Thyroid gland (tissue), 4 donors: ENCODE results near the gene PLCB4. TPM values are rescaled to one million over a fixed set of nuclear protein-coding genes. Genes with fewer than 3 reads are reported as not detected.

ENCODE experiments used
- DNase-seq, 2 donors: peaks; one replicate each; pipeline ENCODE4 v3.0.0-alpha.2; 2019
- H3K27ac ChIP-seq, 3 donors: fragments of 200-600 bp; sonication (generic); 1 replicate in 2 of 3; 2 replicates in 1 of 3; pipeline ENCODE4 v1.5.1; 2016 to 2019; ENCODE audit warnings: mild to moderate bottlenecking in 1 of 3, moderate library complexity in 1 of 3
- H3K27me3 ChIP-seq: fragments of 200-600 bp; sonication (generic); one replicate; pipeline ENCODE4 v1.5.1; 2019
- H3K36me3 ChIP-seq, 2 donors: fragments of 200-600 bp; sonication (generic); one replicate each; pipeline ENCODE4 v1.5.1; 2016 to 2019
- H3K4me1 ChIP-seq, 2 donors: fragments of 200-600 bp; sonication (generic); one replicate each; pipeline ENCODE4 v1.5.1; 2017 to 2019
- H3K4me3 ChIP-seq, 3 donors: fragments of 200-600 bp; sonication (generic); replicated peaks in 1 of 3; 1 replicate in 2 of 3; 2 replicates in 1 of 3; pipeline ENCODE4 v1.5.1; 2016; ENCODE audit warnings: mild to moderate bottlenecking in 1 of 3
- H3K9me3 ChIP-seq: fragments of 200-600 bp; sonication (generic); one replicate; pipeline ENCODE4 v1.5.1; 2017
- CTCF ChIP-seq, 6 experiments: fragments of 200-600 bp in 3 of 6; fragments of 450-650 bp in 3 of 6; sonication (generic) in 3 of 6; IDR thresholded peaks; one replicate each; pipeline ENCODE4 v1.5.1; 2016 to 2019; ENCODE audit warnings: antibody characterized with exemption in 6 of 6, mild to moderate bottlenecking in 2 of 6, inconsistent platforms in 1 of 6, moderate library complexity in 1 of 6
- POLR2A ChIP-seq, 2 donors: fragments of 450-650 bp; IDR thresholded peaks; one replicate each; pipeline ENCODE4 v1.6.1; 2017; ENCODE audit warnings: antibody characterized with exemption in 2 of 2, mild to moderate bottlenecking in 2 of 2, moderate library complexity in 1 of 2
- WGBS, 2 donors: methylation state at CpG; one replicate each; pipeline ENCODE4 v1.1.5; 2017; 5-methylcytosine and 5-hydroxymethylcytosine counted together
- intact Hi-C: fragments of 100-400 bp; cut with DNase I; formaldehyde crosslinking; loops from one replicate; pipeline ENCODE4 v1.15.1; 2023
- total RNA-seq, 4 donors: library from RNA; depleted of rRNA; stranded (reverse); fragments of >200 nt; gene quantifications; one replicate each; pipeline ENCODE4 v1.2.3, GENCODE V29; 2016

PLCB4 gene
- total RNA-seq, 4 donors from 2014 or later, result 50.9 to 77.9 (median 67.9) TPM

- Histone ChIP-seq H3K4me1 (peaks cover 0 to 5% of the 10 kb centered on the region in 2 donors), H3K27me3 (no peaks in the 10 kb centered on the region), H3K36me3 (no peaks in the 10 kb centered on the region), H3K27ac (no peak overlapping the region), H3K9me3 (no peaks in the 10 kb centered on the region), H3K4me3 (no peak overlapping the region)
- no peak for DNase-seq
- intact Hi-C loops, result no loop called here
- TF ChIP-seq POLR2A (IDR thresholded peaks at IDR 0.05) (no peak), CTCF (IDR thresholded peaks at IDR 0.05) (peak in 4 of 6 experiments; percentile 8 to 32 (median 22))
- WGBS, 2 donors, result 74 to 89% methylated on average over 2 of the region's 2 CpGs
These were observed 104.0 kb downstream of the PLCB4 start for GRCh38 chr20:9172851-9173250.

GRCh38 chr20:9177278-9177677 is 108.4 kb downstream of the PLCB4 start:
- intact Hi-C loops, result no loop called here
- TF ChIP-seq CTCF (IDR thresholded peaks at IDR 0.05), result no peak
- TF ChIP-seq POLR2A (IDR thresholded peaks at IDR 0.05), result no peak

GRCh38 chr20:9179193-9179802 is 110.4 kb downstream of the PLCB4 start:
- Histone ChIP-seq H3K27ac (no peak overlapping the region), H3K9me3 (no peaks in the 10 kb centered on the region), H3K4me3 (no peak overlapping the region), H3K4me1 (peaks cover 6 to 9% of the 10 kb centered on the region in 2 donors), H3K36me3 (no peaks in the 10 kb centered on the region), H3K27me3 (no peaks in the 10 kb centered on the region)
- TF ChIP-seq POLR2A (IDR thresholded peaks at IDR 0.05) (no peak), CTCF (IDR thresholded peaks at IDR 0.05) (no peak)
- WGBS, 2 donors, result 62 to 65% methylated on average over 1 of the region's 1 CpG
- no peak for DNase-seq
- intact Hi-C loops, result no loop called here

More at GRCh38 chr20:9177278-9177677, 108.4 kb downstream of the PLCB4 start:
- Histone ChIP-seq H3K9me3 (no peaks in the 10 kb centered on the region), H3K36me3 (no peaks in the 10 kb centered on the region), H3K4me3 (no peak overlapping the region), H3K27me3 (no peaks in the 10 kb centered on the region), H3K27ac (no peak overlapping the region), H3K4me1 (peaks cover 6 to 12% of the 10 kb centered on the region in 2 donors)
- 90% methylated on average over 4 of the region's 4 CpGs for WGBS, 2 donors
- no peak for DNase-seq

GRCh38 chr20:9179867-9180266 is 111.0 kb downstream of the PLCB4 start:
- TF ChIP-seq CTCF (IDR thresholded peaks at IDR 0.05), result no peak
- no peak for TF ChIP-seq POLR2A (IDR thresholded peaks at IDR 0.05)
- intact Hi-C loops, result no loop called here
- Histone ChIP-seq H3K36me3 (no peaks in the 10 kb centered on the region), H3K27ac (no peak overlapping the region), H3K4me1 (peaks cover 6 to 9% of the 10 kb centered on the region in 2 donors), H3K27me3 (no peaks in the 10 kb centered on the region), H3K9me3 (no peaks in the 10 kb centered on the region), H3K4me3 (no peak overlapping the region)
- no peak for DNase-seq

GRCh38 chr20:9180481-9181257 is 111.8 kb downstream of the PLCB4 start:
- H3K36me3 ChIP-seq, result no peaks in the 10 kb centered on the region
- no peaks in the 10 kb centered on the region for H3K9me3 ChIP-seq
- H3K27me3 ChIP-seq, result no peaks in the 10 kb centered on the region
- intact Hi-C loops, result no loop called here
- 92 to 96% methylated on average over 1 of the region's 1 CpG for WGBS, 2 donors
- no peak overlapping the region for H3K27ac ChIP-seq
- TF ChIP-seq CTCF (IDR thresholded peaks at IDR 0.05) (no peak), POLR2A (IDR thresholded peaks at IDR 0.05) (no peak)
- H3K4me3 ChIP-seq, result no peak overlapping the region
- H3K4me1 ChIP-seq, result peaks cover 6 to 9% of the 10 kb centered on the region in 2 donors
- DNase-seq, result no peak
